ENCODE results near the gene ST3GAL5. TPM values are rescaled to one million over a fixed set of nuclear protein-coding genes. Genes with fewer than 3 reads are reported as not detected.

The ST3GAL5 gene
- total RNA-seq, 1 donor from 2014 or later = 46.5 TPM

GRCh38 chr2:85924522-85924921 lies 35.7 kb upstream of the ST3GAL5 start:
- H3K27ac Mint-ChIP-seq (ENCODE audit: unreplicated experiment) = no peak overlapping the region
- no peak for DNase-seq
- H3K4me3 Mint-ChIP-seq (ENCODE audit: unreplicated experiment) = no peak overlapping the region
- peaks cover 2% of the 10 kb centered on the region for H3K9me3 Mint-ChIP-seq (ENCODE audit: unreplicated experiment)
- peaks cover under 1% of the 10 kb centered on the region for H3K36me3 Mint-ChIP-seq (ENCODE audit: unreplicated experiment)
- peaks cover 3% of the 10 kb centered on the region for H3K27me3 Mint-ChIP-seq (ENCODE audit: unreplicated experiment)
- H3K4me1 Mint-ChIP-seq (ENCODE audit: low read depth, unreplicated experiment) = peaks cover 2% of the 10 kb centered on the region
- TF ChIP-seq, protein P1, sequence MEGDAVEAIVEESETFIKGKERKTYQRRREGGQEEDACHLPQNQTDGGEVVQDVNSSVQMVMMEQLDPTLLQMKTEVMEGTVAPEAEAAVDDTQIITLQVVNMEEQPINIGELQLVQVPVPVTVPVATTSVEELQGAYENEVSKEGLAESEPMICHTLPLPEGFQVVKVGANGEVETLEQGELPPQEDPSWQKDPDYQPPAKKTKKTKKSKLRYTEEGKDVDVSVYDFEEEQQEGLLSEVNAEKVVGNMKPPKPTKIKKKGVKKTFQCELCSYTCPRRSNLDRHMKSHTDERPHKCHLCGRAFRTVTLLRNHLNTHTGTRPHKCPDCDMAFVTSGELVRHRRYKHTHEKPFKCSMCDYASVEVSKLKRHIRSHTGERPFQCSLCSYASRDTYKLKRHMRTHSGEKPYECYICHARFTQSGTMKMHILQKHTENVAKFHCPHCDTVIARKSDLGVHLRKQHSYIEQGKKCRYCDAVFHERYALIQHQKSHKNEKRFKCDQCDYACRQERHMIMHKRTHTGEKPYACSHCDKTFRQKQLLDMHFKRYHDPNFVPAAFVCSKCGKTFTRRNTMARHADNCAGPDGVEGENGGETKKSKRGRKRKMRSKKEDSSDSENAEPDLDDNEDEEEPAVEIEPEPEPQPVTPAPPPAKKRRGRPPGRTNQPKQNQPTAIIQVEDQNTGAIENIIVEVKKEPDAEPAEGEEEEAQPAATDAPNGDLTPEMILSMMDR (IDR thresholded peaks at IDR 0.05; ENCODE audit: partially characterized antibody, unreplicated experiment) = no peak

GRCh38 chr2:85922199-85922598 lies 33.4 kb upstream of the ST3GAL5 start:
- Mint-ChIP-seq H3K36me3 (ENCODE audit: unreplicated experiment) (no peaks in the 10 kb centered on the region), H3K27me3 (ENCODE audit: unreplicated experiment) (no peaks in the 10 kb centered on the region), H3K4me3 (ENCODE audit: unreplicated experiment) (no peak overlapping the region), H3K27ac (ENCODE audit: unreplicated experiment) (no peak overlapping the region), H3K9me3 (ENCODE audit: unreplicated experiment) (peaks cover 3% of the 10 kb centered on the region), H3K4me1 (ENCODE audit: low read depth, unreplicated experiment) (peaks cover 2% of the 10 kb centered on the region)
- no peak for DNase-seq
- TF ChIP-seq, protein P1 (IDR thresholded peaks at IDR 0.05; ENCODE audit: partially characterized antibody, unreplicated experiment) = no peak

DNA sequence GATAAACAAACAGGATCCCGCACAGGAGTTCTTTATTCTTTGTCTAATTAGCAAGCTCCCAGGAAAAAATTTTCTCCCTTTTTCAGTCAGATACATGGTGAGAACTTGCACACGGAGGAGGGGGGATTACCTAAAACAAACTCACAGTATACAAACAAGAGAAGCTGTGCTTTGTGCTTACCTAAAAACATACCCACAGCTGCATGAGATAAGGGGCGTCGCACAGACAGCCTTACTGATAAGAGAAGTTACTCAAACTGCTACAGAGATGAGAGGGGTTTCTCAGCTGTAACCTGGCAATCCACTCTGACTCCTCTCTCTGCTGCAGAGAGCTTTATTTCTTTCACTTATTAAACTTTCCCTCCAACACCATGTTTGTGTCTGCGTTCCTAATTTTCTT lies 32.9 kb upstream of the ST3GAL5 start:
- H3K4me1 Mint-ChIP-seq (ENCODE audit: low read depth, unreplicated experiment) = peaks cover 2% of the 10 kb centered on the region
- peaks cover 3% of the 10 kb centered on the region for H3K9me3 Mint-ChIP-seq (ENCODE audit: unreplicated experiment)
- TF ChIP-seq, protein P1 (IDR thresholded peaks at IDR 0.05; ENCODE audit: partially characterized antibody, unreplicated experiment) = no peak
- H3K27me3 Mint-ChIP-seq (ENCODE audit: unreplicated experiment) = no peaks in the 10 kb centered on the region
- DNase-seq = no peak
- H3K4me3 Mint-ChIP-seq (ENCODE audit: unreplicated experiment) = no peak overlapping the region
- H3K36me3 Mint-ChIP-seq (ENCODE audit: unreplicated experiment) = no peaks in the 10 kb centered on the region
- no peak overlapping the region for H3K27ac Mint-ChIP-seq (ENCODE audit: unreplicated experiment)

DNA sequence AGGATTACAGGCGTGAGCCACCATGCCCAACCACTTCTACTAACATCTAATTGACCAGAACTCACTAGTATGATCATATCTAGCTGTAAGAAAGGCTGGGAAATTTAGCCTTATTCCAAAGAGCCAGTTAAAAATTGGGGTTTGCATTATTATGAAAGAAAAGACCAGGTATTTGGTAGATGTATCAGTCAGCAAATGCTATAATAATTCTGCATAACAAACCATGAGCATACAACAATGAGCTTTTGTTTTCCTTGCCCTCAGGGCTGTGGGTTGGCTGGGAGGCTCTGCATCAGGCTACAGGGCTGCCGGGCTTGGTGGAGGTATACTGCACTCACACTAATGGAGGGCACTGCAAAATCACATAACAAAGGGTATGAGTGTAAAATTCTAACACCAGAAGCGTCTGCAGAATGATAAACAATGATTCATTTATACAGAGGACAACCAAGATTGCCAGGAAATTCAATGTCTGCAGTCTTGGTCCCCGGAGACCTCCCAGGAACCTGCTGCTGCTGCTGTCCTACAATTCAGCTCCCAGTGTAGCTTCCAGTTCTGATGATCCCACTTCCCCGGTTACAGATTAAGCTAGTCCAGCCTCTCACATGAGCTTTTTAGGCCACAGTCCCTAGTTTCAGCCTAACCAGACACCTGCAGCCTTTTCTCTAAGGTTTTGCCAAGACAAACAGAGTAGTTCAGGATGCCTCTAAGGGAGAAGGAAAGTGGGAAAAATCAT lies 32.2 kb upstream of the ST3GAL5 start:
- TF ChIP-seq, protein P1 (IDR thresholded peaks at IDR 0.05; ENCODE audit: partially characterized antibody, unreplicated experiment) = no peak
- peaks cover 3% of the 10 kb centered on the region for H3K9me3 Mint-ChIP-seq (ENCODE audit: unreplicated experiment)
- no peak overlapping the region for H3K27ac Mint-ChIP-seq (ENCODE audit: unreplicated experiment)
- peak; percentile 30 for DNase-seq
- no peak overlapping the region for H3K4me3 Mint-ChIP-seq (ENCODE audit: unreplicated experiment)
- peaks cover 2% of the 10 kb centered on the region for H3K4me1 Mint-ChIP-seq (ENCODE audit: low read depth, unreplicated experiment)
- H3K27me3 Mint-ChIP-seq (ENCODE audit: unreplicated experiment) = no peaks in the 10 kb centered on the region
- H3K36me3 Mint-ChIP-seq (ENCODE audit: unreplicated experiment) = no peaks in the 10 kb centered on the region

Measured in glutamatergic neuron (in vitro differentiated cells).